GM10248 (cell line): ENCODE data around the gene MEF2C.

Experiments
- CTCF ChIA-PET: fragments of 300-600 bp; sonication (Branson Sonifier 250); formaldehyde crosslinking; extraction: SDS; loops from one replicate; lab custom pipeline; 2021; ENCODE audit warnings: antibody characterized with exemption; lab: Yijun Ruan, JAX
- POLR2A ChIA-PET: fragments of 350-650 bp; sonication (Branson Sonifier 250); formaldehyde crosslinking; extraction: SDS; loops from one replicate; lab custom pipeline; 2020; ENCODE audit warnings: antibody characterized with exemption; lab: Yijun Ruan, JAX
- DNase-seq: peaks from one replicate; pipeline ENCODE4 v3.0.0; 2012; ENCODE audit errors: extremely low spot score
- CTCF ChIP-seq: IDR thresholded peaks from 2 replicates; pipeline ENCODE4 v1.5.1; 2012; ENCODE audit warnings: mild to moderate bottlenecking, low read depth; ENCODE audit errors: extremely low read depth, missing control alignments, control extremely low read depth

MEF2C gene

GRCh38 chr5:88824892-88825583 is 57.9 kb downstream of the MEF2C start:
- no peak for TF ChIP-seq CTCF
- CTCF ChIA-PET, result interaction anchor here (0.6 to 2.0 kb wide), 6 partner anchors 12 to 1959 kb away, joined by 3 to 5 read pairs (median 3); no protein-coding TSS in a partner anchor
- POLR2A ChIA-PET, result interaction anchor here (0.7 kb wide), 1 partner anchor 22 kb away, joined by 3 read pairs; no protein-coding TSS in a partner anchor
- DNase-seq, result no peak

GRCh38 chr5:88824141-88824540 is 58.8 kb downstream of the MEF2C start:
- DNase-seq, result no peak
- ChIA-PET CTCF (interaction anchor here (1.4 kb wide), 2 partner anchors 13 to 90 kb away, joined by 3 to 4 read pairs; no protein-coding TSS in a partner anchor), POLR2A (no interaction called here)
- no peak for TF ChIP-seq CTCF

GRCh38 chr5:88823201-88823600 is 59.8 kb downstream of the MEF2C start:
- no peak for DNase-seq
- ChIA-PET CTCF (interaction anchor here (1.6 to 2.5 kb wide), 2 partner anchors 12 to 93 kb away, joined by 5 read pairs; no protein-coding TSS in a partner anchor), POLR2A (no interaction called here)
- TF ChIP-seq CTCF, result no peak

- ChIA-PET CTCF (interaction anchor here (1.1 to 4.7 kb wide), 7 partner anchors 9 to 93 kb away, joined by 3 to 31 read pairs (median 5); no protein-coding TSS in a partner anchor), POLR2A (no interaction called here)
- no peak for TF ChIP-seq CTCF
- no peak for DNase-seq
Measured at GRCh38 chr5:88821161-88821560, 61.8 kb downstream of the MEF2C start.

- no peak for TF ChIP-seq CTCF
- ChIA-PET POLR2A (interaction anchor here (0.7 kb wide), 1 partner anchor 63 kb away, joined by 3 read pairs; the partner anchor contains the start of gene MEF2C), CTCF (interaction anchor here (1.1 to 4.7 kb wide), 9 partner anchors 9 to 92 kb away, joined by 3 to 31 read pairs (median 5); no protein-coding TSS in a partner anchor)
- no peak for DNase-seq
Measured at GRCh38 chr5:88820581-88820980, 62.4 kb downstream of the MEF2C start.

GRCh38 chr5:88819301-88819999 is 63.5 kb downstream of the MEF2C start:
- TF ChIP-seq CTCF, result no peak
- ChIA-PET POLR2A (interaction anchor here (0.5 to 1.0 kb wide), 3 partner anchors 9 to 64 kb away, joined by 3 to 4 read pairs (median 3); partner anchors contain the start of gene MEF2C), CTCF (interaction anchor here (0.8 to 4.7 kb wide), 13 partner anchors 9 to 91 kb away, joined by 3 to 31 read pairs (median 4); no protein-coding TSS in a partner anchor)
- no peak for DNase-seq
